Adipocyte (in vitro differentiated cells): ENCODE measurements around the gene RAB3A.
"Not testable (repeated sequence)": the region's sequence is repeated elsewhere in the genome, so short reads cannot be mapped to it uniquely, and the experiment has no call there.

Source experiments
- DNase-seq: peaks from one replicate; pipeline ENCODE4 v3.0.0-alpha.2; 2015; ENCODE audit warnings: low read depth
- H3K27me3 ChIP-seq: replicated peaks from 2 replicates; pipeline ENCODE4 v1.7.0; 2013; ENCODE audit warnings: mild to moderate bottlenecking, low read length, moderate library complexity; ENCODE audit not compliant: control insufficient read depth, insufficient read depth
- H3K36me3 ChIP-seq: 2 replicates; pipeline ENCODE4 v1.7.0; 2013; ENCODE audit warnings: low read length, mild to moderate bottlenecking, moderate library complexity; ENCODE audit not compliant: control insufficient read depth, insufficient read depth, severe bottlenecking
- H3K4me1 ChIP-seq: 2 replicates; pipeline ENCODE4 v1.7.0; 2013; ENCODE audit warnings: mild to moderate bottlenecking, low read length, moderate library complexity; ENCODE audit not compliant: control insufficient read depth, insufficient read depth
- H3K4me3 ChIP-seq: 2 replicates; pipeline ENCODE4 v1.7.0; 2013; ENCODE audit warnings: mild to moderate bottlenecking, low read length, moderate library complexity
- H3K9ac ChIP-seq: 2 replicates; pipeline ENCODE4 v1.7.0; 2013; ENCODE audit warnings: mild to moderate bottlenecking, low read length, moderate library complexity
- H3K9me3 ChIP-seq: 2 replicates; pipeline ENCODE4 v1.7.0; 2013; ENCODE audit warnings: mild to moderate bottlenecking, low read length, moderate library complexity; ENCODE audit not compliant: control insufficient read depth

RAB3A gene

GRCh38 chr19:18221815-18222725 lies 18.2 kb upstream of the RAB3A start:
- DNase-seq: no peak
- no peak overlapping the region for H3K4me3 ChIP-seq
- no peaks in the 10 kb centered on the region for H3K27me3 ChIP-seq
- H3K9ac ChIP-seq: no peak overlapping the region
- no peaks in the 10 kb centered on the region for H3K9me3 ChIP-seq
- no peaks in the 10 kb centered on the region for H3K36me3 ChIP-seq
- peaks cover 9% of the 10 kb centered on the region for H3K4me1 ChIP-seq

GRCh38 chr19:18220632-18221275 lies 16.9 kb upstream of the RAB3A start:
- Histone ChIP-seq H3K9me3 (no peaks in the 10 kb centered on the region), H3K4me1 (peaks cover 5% of the 10 kb centered on the region), H3K9ac (no peak overlapping the region), H3K36me3 (no peaks in the 10 kb centered on the region), H3K27me3 (no peaks in the 10 kb centered on the region), H3K4me3 (no peak overlapping the region)
- no peak for DNase-seq

- peaks cover 3% of the 10 kb centered on the region for H3K4me1 ChIP-seq
- H3K9me3 ChIP-seq: no peaks in the 10 kb centered on the region
- H3K9ac ChIP-seq: no peak overlapping the region
- H3K36me3 ChIP-seq: no peaks in the 10 kb centered on the region
- H3K27me3 ChIP-seq: no peaks in the 10 kb centered on the region
- no peak for DNase-seq
- no peak overlapping the region for H3K4me3 ChIP-seq
These were observed 16.2 kb upstream of the RAB3A start for GRCh38 chr19:18219911-18220631.

- Histone ChIP-seq H3K27me3 (no peaks in the 10 kb centered on the region), H3K4me1 (no peaks in the 10 kb centered on the region), H3K9me3 (no peaks in the 10 kb centered on the region), H3K4me3 (no peak overlapping the region), H3K9ac (no peak overlapping the region), H3K36me3 (no peaks in the 10 kb centered on the region)
- no peak for DNase-seq
These were observed 14.8 kb upstream of the RAB3A start for GRCh38 chr19:18218600-18218999.

DNA sequence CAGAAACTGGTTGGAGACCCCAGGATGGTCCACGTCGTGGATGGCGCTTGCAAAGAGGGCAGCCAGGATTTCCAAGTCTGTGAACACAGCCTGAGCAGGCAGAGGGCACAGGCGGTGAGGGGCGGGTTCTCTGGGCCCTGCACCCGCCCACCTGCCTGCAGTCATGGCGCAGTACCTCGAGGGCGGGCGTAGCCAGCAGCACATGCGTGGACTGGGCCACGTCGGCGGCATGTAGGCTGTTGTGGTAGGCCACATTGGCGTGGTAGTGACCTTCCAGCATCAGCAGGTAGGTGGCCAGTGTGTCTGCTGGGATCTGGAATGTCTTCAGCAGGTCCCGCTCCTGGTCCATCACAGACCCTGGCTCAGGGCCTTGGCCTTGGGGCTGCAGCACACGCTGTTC lies 14.3 kb upstream of the RAB3A start:
- Histone ChIP-seq H3K4me1 (no peaks in the 10 kb centered on the region), H3K27me3 (no peaks in the 10 kb centered on the region), H3K9me3 (no peaks in the 10 kb centered on the region), H3K36me3 (no peaks in the 10 kb centered on the region), H3K4me3 (no peak overlapping the region), H3K9ac (no peak overlapping the region)
- no peak for DNase-seq

GRCh38 chr19:18216789-18217188 lies 12.9 kb upstream of the RAB3A start:
- H3K27me3 ChIP-seq: no peaks in the 10 kb centered on the region
- no peak overlapping the region for H3K9ac ChIP-seq
- no peaks in the 10 kb centered on the region for H3K36me3 ChIP-seq
- no peak overlapping the region for H3K4me3 ChIP-seq
- H3K9me3 ChIP-seq: no peaks in the 10 kb centered on the region
- DNase-seq: no peak
- H3K4me1 ChIP-seq: no peaks in the 10 kb centered on the region

GRCh38 chr19:18214779-18215433 lies 11.1 kb upstream of the RAB3A start:
- no peak overlapping the region for H3K4me3 ChIP-seq
- peak overlapping the region; percentile 6 for H3K9ac ChIP-seq
- H3K9me3 ChIP-seq: no peaks in the 10 kb centered on the region
- no peaks in the 10 kb centered on the region for H3K27me3 ChIP-seq
- H3K36me3 ChIP-seq: no peaks in the 10 kb centered on the region
- no peaks in the 10 kb centered on the region for H3K4me1 ChIP-seq
- DNase-seq: peak; percentile 41

GRCh38 chr19:18211683-18212082 lies 7.8 kb upstream of the RAB3A start:
- Histone ChIP-seq H3K4me3 (no peak overlapping the region), H3K9me3 (no peaks in the 10 kb centered on the region), H3K27me3 (no peaks in the 10 kb centered on the region), H3K36me3 (no peaks in the 10 kb centered on the region), H3K9ac (no peak overlapping the region), H3K4me1 (peaks cover 3% of the 10 kb centered on the region)
- DNase-seq: no peak

GRCh38 chr19:18209912-18210311 lies 6.1 kb upstream of the RAB3A start:
- not testable (repeated sequence) for H3K36me3 ChIP-seq

GRCh38 chr19:18208098-18208951 lies 4.5 kb upstream of the RAB3A start:
- peak; percentile 69 for DNase-seq
- Histone ChIP-seq H3K4me3 (peak overlapping the region; percentile 69), H3K36me3 (no peaks in the 10 kb centered on the region), H3K4me1 (peaks cover 17% of the 10 kb centered on the region), H3K9me3 (no peaks in the 10 kb centered on the region), H3K9ac (peak overlapping the region; percentile 51), H3K27me3 (no peaks in the 10 kb centered on the region)

More at GRCh38 chr19:18209912-18210311, 6.1 kb upstream of the RAB3A start:
- H3K4me1 ChIP-seq, H3K4me3 ChIP-seq, H3K9ac ChIP-seq, H3K9me3 ChIP-seq, H3K27me3 ChIP-seq, DNase-seq: not testable (repeated sequence)
